Tibial nerve (tissue), 4 donors: ENCODE measurements around the gene C1QTNF9. TPM values are rescaled to one million over a fixed set of nuclear protein-coding genes. Genes with fewer than 3 reads are reported as not detected.
A peak's percentile ranks its signal among the peaks of the same experiment; 100 is the strongest.

Experiments used
- DNase-seq, 2 donors: peaks; one replicate each; pipeline ENCODE4 v3.0.0-alpha.2; 2019; ENCODE audit warnings: low spot score in 2 of 2
- H3K27ac ChIP-seq, 4 donors: fragments of 200-600 bp; sonication (generic) in 3 of 4; one replicate each; pipeline ENCODE4 v1.5.1; 2017 to 2019; ENCODE audit warnings: mild to moderate bottlenecking in 1 of 4
- H3K27me3 ChIP-seq, 2 donors: fragments of 200-600 bp; sonication (generic) in 1 of 2; one replicate each; pipeline versions ENCODE4 v1.5.1 to v1.6.0; 2017 to 2019
- H3K36me3 ChIP-seq, 3 donors: fragments of 200-600 bp; sonication (generic); one replicate each; pipeline ENCODE4 v1.5.1; 2018 to 2019
- H3K4me1 ChIP-seq, 4 donors: fragments of 200-600 bp; sonication (generic) in 3 of 4; one replicate each; pipeline ENCODE4 v1.5.1; 2017 to 2019
- H3K4me3 ChIP-seq, 4 donors: fragments of 200-600 bp; sonication (generic) in 3 of 4; one replicate each; pipeline ENCODE4 v1.5.1; 2017 to 2019; ENCODE audit warnings: mild to moderate bottlenecking in 1 of 4, moderate library complexity in 1 of 4
- H3K9me3 ChIP-seq, 4 donors: fragments of 200-600 bp; sonication (generic) in 3 of 4; one replicate each; pipeline ENCODE4 v1.5.1; 2017 to 2019
- EP300 ChIP-seq, 2 donors: sonication (generic); formaldehyde crosslinking; IDR thresholded peaks; one replicate each; pipeline ENCODE4 v1.6.1; 2017; ENCODE audit warnings: antibody characterized with exemption in 2 of 2, mild to moderate bottlenecking in 1 of 2
- POLR2A ChIP-seq, 2 donors: fragments of 450-650 bp; IDR thresholded peaks; one replicate each; pipeline ENCODE4 v1.6.1; 2017; ENCODE audit warnings: antibody characterized with exemption in 2 of 2, mild to moderate bottlenecking in 2 of 2, moderate library complexity in 2 of 2
- WGBS, 2 donors: methylation state at CpG; one replicate each; pipeline ENCODE4 v1.1.5; 2018; 5-methylcytosine and 5-hydroxymethylcytosine counted together
- total RNA-seq, 4 donors: library from RNA; depleted of rRNA; stranded (reverse); fragments of >200 nt; gene quantifications; one replicate each; pipeline ENCODE4 v1.1.0, GENCODE V29; 2016
- TF ChIP-seq, protein P1 (sequence below), 5 experiments: fragments of 200-600 bp in 3 of 5; fragments of 450-650 bp in 2 of 5; sonication (generic) in 3 of 5; IDR thresholded peaks; one replicate each; pipeline ENCODE4 v1.5.1; 2016 to 2019; ENCODE audit warnings: antibody characterized with exemption in 5 of 5, mild to moderate bottlenecking in 3 of 5, moderate library complexity in 2 of 5

C1QTNF9 gene
- total RNA-seq, 4 donors from 2014 or later = 0.63 to 5.9 TPM; not detected in 2

GRCh38 chr13:24272452-24273161, 36.8 kb upstream of the C1QTNF9 start:
- H3K4me3 ChIP-seq = peak overlapping the region; percentile 30 to 50 (median 42)
- H3K4me1 ChIP-seq = peaks cover 4 to 64% (median 46%) of the 10 kb centered on the region in 4 donors
- no peaks in the 10 kb centered on the region for H3K9me3 ChIP-seq
- peak overlapping the region; percentile 62 to 94 (median 86) for H3K27ac ChIP-seq
- TF ChIP-seq, protein P1, sequence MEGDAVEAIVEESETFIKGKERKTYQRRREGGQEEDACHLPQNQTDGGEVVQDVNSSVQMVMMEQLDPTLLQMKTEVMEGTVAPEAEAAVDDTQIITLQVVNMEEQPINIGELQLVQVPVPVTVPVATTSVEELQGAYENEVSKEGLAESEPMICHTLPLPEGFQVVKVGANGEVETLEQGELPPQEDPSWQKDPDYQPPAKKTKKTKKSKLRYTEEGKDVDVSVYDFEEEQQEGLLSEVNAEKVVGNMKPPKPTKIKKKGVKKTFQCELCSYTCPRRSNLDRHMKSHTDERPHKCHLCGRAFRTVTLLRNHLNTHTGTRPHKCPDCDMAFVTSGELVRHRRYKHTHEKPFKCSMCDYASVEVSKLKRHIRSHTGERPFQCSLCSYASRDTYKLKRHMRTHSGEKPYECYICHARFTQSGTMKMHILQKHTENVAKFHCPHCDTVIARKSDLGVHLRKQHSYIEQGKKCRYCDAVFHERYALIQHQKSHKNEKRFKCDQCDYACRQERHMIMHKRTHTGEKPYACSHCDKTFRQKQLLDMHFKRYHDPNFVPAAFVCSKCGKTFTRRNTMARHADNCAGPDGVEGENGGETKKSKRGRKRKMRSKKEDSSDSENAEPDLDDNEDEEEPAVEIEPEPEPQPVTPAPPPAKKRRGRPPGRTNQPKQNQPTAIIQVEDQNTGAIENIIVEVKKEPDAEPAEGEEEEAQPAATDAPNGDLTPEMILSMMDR (IDR thresholded peaks at IDR 0.05) = no peak
- TF ChIP-seq EP300 (IDR thresholded peaks at IDR 0.05) (no peak), POLR2A (IDR thresholded peaks at IDR 0.05) (no peak)
- 66 to 70% methylated on average over 18 of the region's 18 CpGs for WGBS, 2 donors
- no peaks in the 10 kb centered on the region for H3K27me3 ChIP-seq
- no peaks in the 10 kb centered on the region for H3K36me3 ChIP-seq
- no peak for DNase-seq

- Histone ChIP-seq H3K36me3 (no peaks in the 10 kb centered on the region), H3K4me3 (no peak overlapping the region), H3K27me3 (no peaks in the 10 kb centered on the region), H3K27ac (peak overlapping the region in 3 of 4 donors; percentile 1 to 87 (median 28)), H3K4me1 (peaks cover 4 to 51% (median 39%) of the 10 kb centered on the region in 4 donors), H3K9me3 (no peaks in the 10 kb centered on the region)
- DNase-seq = no peak
- 91 to 98% methylated on average over 7 of the region's 7 CpGs for WGBS, 2 donors
- TF ChIP-seq, protein P1 (IDR thresholded peaks at IDR 0.05) = no peak
- TF ChIP-seq POLR2A (IDR thresholded peaks at IDR 0.05) = no peak
Measured at GRCh38 chr13:24273926-24274325, 35.5 kb upstream of the C1QTNF9 start.

DNA sequence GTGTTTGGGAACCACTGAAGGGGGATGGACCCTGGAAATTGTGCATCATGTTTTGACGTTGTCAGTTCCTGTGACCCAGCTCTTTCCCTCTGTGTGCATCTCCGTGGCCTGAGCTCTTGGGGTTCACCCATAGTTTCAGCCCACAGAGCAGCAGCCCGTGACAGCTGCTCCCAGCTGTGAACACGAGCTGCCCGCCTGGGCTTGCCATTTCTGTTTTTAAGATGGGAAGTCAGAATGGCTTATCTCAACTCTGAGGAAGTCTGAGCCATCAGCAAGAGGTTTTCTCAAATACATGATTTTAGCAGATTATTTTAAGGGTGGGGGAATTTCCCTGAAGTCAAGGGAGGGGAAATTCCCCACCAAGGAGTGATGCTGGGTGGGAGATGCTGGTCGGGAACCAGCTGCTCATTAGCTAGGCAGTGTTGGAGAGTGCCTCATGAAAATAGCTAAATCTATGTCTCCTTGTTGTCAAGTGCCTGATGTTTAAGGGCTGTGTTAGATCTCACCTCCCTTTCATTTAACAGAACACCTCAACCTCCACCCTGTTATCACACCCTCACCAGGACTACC, 34.8 kb upstream of the C1QTNF9 start:
- WGBS, 2 donors = 44 to 74% methylated on average over 6 of the region's 6 CpGs
- H3K4me1 ChIP-seq = peaks cover 4 to 55% (median 39%) of the 10 kb centered on the region in 4 donors

DNA sequence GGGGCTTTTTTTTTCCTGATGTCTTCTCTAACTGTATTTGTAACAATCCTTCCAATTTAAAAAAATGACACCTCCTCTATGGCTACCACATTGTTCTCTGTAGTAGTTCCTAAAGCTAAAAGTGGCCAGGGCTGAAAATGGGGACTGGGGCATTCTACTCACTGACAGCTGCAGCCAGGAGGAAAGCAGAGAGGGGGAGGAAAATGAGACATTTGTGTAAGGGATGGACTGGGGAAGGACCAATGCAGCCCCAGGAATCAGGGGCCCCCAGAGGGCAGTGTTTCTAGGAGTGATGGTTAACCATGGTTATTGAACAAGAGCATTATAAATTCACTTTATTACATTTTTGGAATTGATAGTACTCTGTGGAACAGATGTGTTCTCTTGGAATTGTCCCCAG, 34.3 kb upstream of the C1QTNF9 start:
- H3K9me3 ChIP-seq = no peaks in the 10 kb centered on the region
- no peak overlapping the region for H3K4me3 ChIP-seq
- H3K4me1 ChIP-seq = peaks cover 4 to 52% (median 36%) of the 10 kb centered on the region in 4 donors
- no peaks in the 10 kb centered on the region for H3K27me3 ChIP-seq
- H3K36me3 ChIP-seq = no peaks in the 10 kb centered on the region
- no peak for DNase-seq
- TF ChIP-seq, protein P1 (IDR thresholded peaks at IDR 0.05) = no peak
- TF ChIP-seq EP300 (IDR thresholded peaks at IDR 0.05) (no peak), POLR2A (IDR thresholded peaks at IDR 0.05) (no peak)
- H3K27ac ChIP-seq = peak overlapping the region in 3 of 4 donors; percentile 1 to 87 (median 28)

More for the DNA sequence above, 34.8 kb upstream of the C1QTNF9 start:
- Histone ChIP-seq H3K36me3 (no peaks in the 10 kb centered on the region), H3K27me3 (no peaks in the 10 kb centered on the region), H3K4me3 (no peak overlapping the region), H3K9me3 (no peaks in the 10 kb centered on the region), H3K27ac (peak overlapping the region in 3 of 4 donors; percentile 1 to 87 (median 28))
- TF ChIP-seq, protein P1 (IDR thresholded peaks at IDR 0.05) = no peak
- TF ChIP-seq POLR2A (IDR thresholded peaks at IDR 0.05) = no peak
- TF ChIP-seq EP300 (IDR thresholded peaks at IDR 0.05) = no peak
- no peak for DNase-seq

DNA sequence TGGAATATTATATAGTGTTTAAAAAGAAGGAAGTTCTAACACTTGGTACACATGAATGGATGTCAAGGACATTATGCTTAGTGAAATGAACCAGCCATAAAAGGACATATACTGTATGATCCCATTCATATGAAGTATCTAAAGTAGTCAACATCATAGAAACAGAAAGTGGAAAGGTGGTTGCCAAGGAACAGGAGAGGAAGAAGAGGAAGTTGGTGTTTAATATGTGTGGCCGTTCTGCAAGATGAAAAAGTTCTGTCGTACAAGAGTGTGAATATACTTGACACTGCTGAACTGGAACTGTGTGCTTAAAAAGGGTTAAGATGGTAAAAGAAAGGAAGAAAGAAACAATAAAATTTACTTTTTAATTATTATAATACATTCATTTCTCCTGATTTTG, 33.1 kb upstream of the C1QTNF9 start:
- H3K4me3 ChIP-seq = no peak overlapping the region
- WGBS, 2 donors = 81 to 94% methylated on average over 2 of the region's 2 CpGs
- H3K9me3 ChIP-seq = no peaks in the 10 kb centered on the region
- peaks cover 4 to 48% (median 27%) of the 10 kb centered on the region in 4 donors for H3K4me1 ChIP-seq
- no peak overlapping the region for H3K27ac ChIP-seq
- no peaks in the 10 kb centered on the region for H3K27me3 ChIP-seq
- TF ChIP-seq POLR2A (IDR thresholded peaks at IDR 0.05) = no peak
- TF ChIP-seq EP300 (IDR thresholded peaks at IDR 0.05) = no peak
- no peak for DNase-seq
- no peaks in the 10 kb centered on the region for H3K36me3 ChIP-seq
